ENCODE data around the gene ZNF428.
A peak's percentile ranks its signal among the peaks of the same experiment; 100 is the strongest.

ZNF428 gene

GRCh38 chr19:43619262-43620060 is at the start of gene ZNF428:
Gene ZNF428 (minus strand): TSS chr19:43619629. CDS start chr19:43614304, 5,325 bp downstream.
- no peak for TF ChIP-seq CTCF (IDR thresholded peaks at IDR 0.05; ENCODE audit: low read depth, low read length)
- peak within 1 kb of the TSS; percentile 83 to 85 for H3K4me3 ChIP-seq (replicated peaks in 1 of 2; ENCODE audit: low read depth in 2 of 2, low read length in 2 of 2)
- DNase-seq (ENCODE audit: low read depth in 2 of 2): peak; percentile 89 to 93

GRCh38 chr19:43668406-43669109 is 49.1 kb upstream of the ZNF428 start:
- no peak for TF ChIP-seq CTCF (IDR thresholded peaks at IDR 0.05; ENCODE audit: low read depth, low read length)
- peak; percentile 100 for DNase-seq (ENCODE audit: low read depth in 2 of 2)

GRCh38 chr19:43667876-43668405 is 48.5 kb upstream of the ZNF428 start:
- peak overlapping the region; percentile 39 to 55 for H3K4me3 ChIP-seq (replicated peaks in 1 of 2; ENCODE audit: low read depth in 2 of 2, low read length in 2 of 2)
- DNase-seq (ENCODE audit: low read depth in 2 of 2): peak in 1 of 2 donors; percentile 23
- no peak for TF ChIP-seq CTCF (IDR thresholded peaks at IDR 0.05; ENCODE audit: low read depth, low read length)

More at GRCh38 chr19:43668406-43669109, 49.1 kb upstream of the ZNF428 start:
- peak overlapping the region; percentile 73 to 93 for H3K4me3 ChIP-seq (replicated peaks in 1 of 2; ENCODE audit: low read depth in 2 of 2, low read length in 2 of 2)

- no peak for DNase-seq (ENCODE audit: low read depth in 2 of 2)
- H3K4me3 ChIP-seq (replicated peaks in 1 of 2; ENCODE audit: low read depth in 2 of 2, low read length in 2 of 2): peak overlapping the region; percentile 39 to 55
- no peak for TF ChIP-seq CTCF (IDR thresholded peaks at IDR 0.05; ENCODE audit: low read depth, low read length)
Measured at GRCh38 chr19:43667126-43667875, 47.9 kb upstream of the ZNF428 start.

GRCh38 chr19:43664018-43664417 is 44.6 kb upstream of the ZNF428 start:
- DNase-seq (ENCODE audit: low read depth in 2 of 2): no peak
- TF ChIP-seq CTCF (IDR thresholded peaks at IDR 0.05; ENCODE audit: low read depth, low read length): no peak
- no peak overlapping the region for H3K4me3 ChIP-seq (replicated peaks in 1 of 2; ENCODE audit: low read depth in 2 of 2, low read length in 2 of 2)

- TF ChIP-seq CTCF (IDR thresholded peaks at IDR 0.05; ENCODE audit: low read depth, low read length): peak; percentile 50
- DNase-seq (ENCODE audit: low read depth in 2 of 2): peak; percentile 28
- H3K4me3 ChIP-seq (replicated peaks in 1 of 2; ENCODE audit: low read depth in 2 of 2, low read length in 2 of 2): no peak overlapping the region
Measured at GRCh38 chr19:43662487-43662886, 43.1 kb upstream of the ZNF428 start.
